RCC 7860 (cell line): ENCODE data around the gene TALDO1.

Experiments
- DNase-seq: peaks from one replicate; pipeline ENCODE4 v3.0.0-alpha.2; 2015; ENCODE audit warnings: low spot score
- FAIRE-seq: peaks from 2 replicates; lab custom pipeline; 2012; peaks lifted over from hg19 to GRCh38; lab: Jason Lieb, UNC

The TALDO1 gene

DNA sequence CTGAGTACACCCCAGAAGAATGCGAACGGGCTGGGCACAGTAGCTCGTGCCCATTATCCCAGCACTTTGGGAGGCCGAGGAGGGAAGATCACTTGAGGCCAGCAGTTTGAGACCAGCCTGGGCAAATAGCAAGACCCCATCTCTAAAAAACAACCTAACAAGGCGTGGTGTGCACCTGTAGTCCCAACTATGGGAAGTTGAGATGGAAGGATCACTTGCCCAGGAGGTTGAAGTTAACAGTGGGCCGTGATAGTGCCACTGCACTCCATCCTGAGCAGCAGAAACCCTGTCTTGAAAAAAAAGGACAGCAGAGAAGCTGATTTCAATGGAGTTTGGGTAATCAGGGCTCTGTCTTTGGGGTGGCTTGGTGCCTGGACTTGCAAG lies 65.8 kb downstream of the TALDO1 start:
- no peak for DNase-seq
- FAIRE-seq = no peak

GRCh38 chr11:813456-814096 lies 66.3 kb downstream of the TALDO1 start:
- no peak for FAIRE-seq
- no peak for DNase-seq
